DOHH2 (cell line): ENCODE data around the gene PIP5K1C.

ENCODE experiments used
- H3F3A ChIP-seq: fragments of 200-600 bp; sonication (generic), shearing (Covaris generic); 2 replicates; pipeline ENCODE4 v1.6.0; 2016; ENCODE audit warnings: antibody characterized with exemption, mild to moderate bottlenecking; ENCODE audit not compliant: control insufficient read depth, insufficient read depth
- H3K27ac ChIP-seq: fragments of 200-600 bp; sonication (generic); 2 replicates; pipeline ENCODE4 v1.5.1; 2014; ENCODE audit warnings: low read depth, mild to moderate bottlenecking, low read length, moderate library complexity
- H3K27me3 ChIP-seq: fragments of 200-600 bp; sonication (generic); 2 replicates; pipeline ENCODE4 v1.6.1; 2014; ENCODE audit warnings: mild to moderate bottlenecking, low read length, mixed read lengths; ENCODE audit not compliant: control insufficient read depth
- H3K36me3 ChIP-seq: fragments of 200-600 bp; sonication (generic); 2 replicates; pipeline ENCODE4 v1.6.1; 2014; ENCODE audit warnings: mild to moderate bottlenecking, low read length, moderate library complexity, mixed read lengths; ENCODE audit not compliant: control insufficient read depth
- H3K4me1 ChIP-seq: fragments of 200-600 bp; sonication (generic); 2 replicates; pipeline ENCODE4 v1.6.1; 2014; ENCODE audit warnings: mild to moderate bottlenecking, low read length, mixed read lengths; ENCODE audit not compliant: control insufficient read depth
- H3K4me2 ChIP-seq: fragments of 200-600 bp; sonication (generic); 2 replicates; pipeline ENCODE4 v1.6.0; 2014; ENCODE audit warnings: mild to moderate bottlenecking, low read length, moderate library complexity
- H3K4me3 ChIP-seq: fragments of 200-600 bp; sonication (generic); 2 replicates; pipeline ENCODE4 v1.5.1; 2014; ENCODE audit warnings: mild to moderate bottlenecking, low read length, mixed read lengths
- H3K79me2 ChIP-seq: fragments of 200-600 bp; sonication (generic); 2 replicates; pipeline ENCODE4 v1.6.1; 2014; ENCODE audit warnings: mild to moderate bottlenecking, low read length, mixed read lengths; ENCODE audit not compliant: control insufficient read depth
- H3K9me2 ChIP-seq: fragments of 200-600 bp; sonication (generic); replicated peaks from 2 replicates; pipeline ENCODE4 v1.6.1; 2014; ENCODE audit warnings: mild to moderate bottlenecking, low read length, mixed read lengths; ENCODE audit not compliant: control insufficient read depth
- H3K9me3 ChIP-seq: fragments of 200-600 bp; sonication (generic); 2 replicates; pipeline ENCODE4 v1.6.1; 2014; ENCODE audit warnings: antibody characterized with exemption, low read length, mixed read lengths; ENCODE audit not compliant: control insufficient read depth, insufficient read depth
- H4K20me1 ChIP-seq: fragments of 200-600 bp; sonication (generic); 2 replicates; pipeline ENCODE4 v1.6.0; 2014; ENCODE audit warnings: low read depth, mild to moderate bottlenecking, antibody characterized with exemption, low read length, moderate library complexity; ENCODE audit not compliant: control insufficient read depth, insufficient read depth
- CTCF ChIP-seq: fragments of 200-600 bp; sonication (generic); IDR thresholded peaks from one replicate; pipeline ENCODE4 v1.5.1; 2014; ENCODE audit warnings: antibody characterized with exemption, mild to moderate bottlenecking, low read depth, low read length; ENCODE audit not compliant: poor library complexity, severe bottlenecking
- EZH2phosphoT487 ChIP-seq: fragments of 200-600 bp; sonication (generic); IDR thresholded peaks from 2 replicates; pipeline ENCODE4 v1.6.1; 2017; ENCODE audit warnings: borderline replicate concordance, mild to moderate bottlenecking, antibody characterized with exemption, low read length, moderate library complexity, mixed read lengths

The PIP5K1C gene

GRCh38 chr19:3687774-3688706 lies 12.2 kb downstream of the PIP5K1C start:
- H3K79me2 ChIP-seq = peaks cover 12% of the 10 kb centered on the region
- no peaks in the 10 kb centered on the region for H3K9me3 ChIP-seq
- no peaks in the 10 kb centered on the region for H3K36me3 ChIP-seq
- peaks cover 38% of the 10 kb centered on the region for H3K4me1 ChIP-seq
- H3K4me3 ChIP-seq = peak overlapping the region; percentile 50
- H3K4me2 ChIP-seq = peak overlapping the region; percentile 65
- H3K27me3 ChIP-seq = peaks cover 6% of the 10 kb centered on the region
- H3K9me2 ChIP-seq = no peaks in the 10 kb centered on the region
- no peak overlapping the region for H3K27ac ChIP-seq
- peaks cover 28% of the 10 kb centered on the region for H4K20me1 ChIP-seq
- TF ChIP-seq EZH2phosphoT487 (no peak), CTCF (no peak)
- H3F3A ChIP-seq = peaks cover 7% of the 10 kb centered on the region; the same call in 1 of the 2 replicates

DNA sequence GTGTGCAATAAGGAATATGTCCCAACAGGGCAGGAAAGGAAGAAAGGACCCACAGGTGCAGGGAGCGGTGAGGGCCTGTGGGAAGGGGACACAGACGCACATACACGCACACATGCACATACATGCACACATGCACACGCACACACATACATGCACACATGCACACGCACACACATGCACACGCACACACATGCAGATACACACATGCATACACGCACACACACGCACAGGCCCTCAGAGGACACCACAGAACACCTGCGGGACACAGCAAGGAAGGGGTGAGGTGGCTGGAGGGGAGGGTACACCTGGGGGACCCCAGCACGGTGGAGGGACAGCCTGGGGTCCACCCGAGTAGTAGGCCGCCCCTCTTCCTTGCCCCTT lies 12.9 kb downstream of the PIP5K1C start:
- no peaks in the 10 kb centered on the region for H3K9me2 ChIP-seq
- H3K79me2 ChIP-seq = peaks cover 12% of the 10 kb centered on the region
- H3K4me1 ChIP-seq = peaks cover 40% of the 10 kb centered on the region
- H3F3A ChIP-seq = peaks cover 7% of the 10 kb centered on the region; the same call in 1 of the 2 replicates
- no peaks in the 10 kb centered on the region for H3K36me3 ChIP-seq
- no peak for TF ChIP-seq EZH2phosphoT487
- no peak for TF ChIP-seq CTCF
- no peak overlapping the region for H3K27ac ChIP-seq
- no peaks in the 10 kb centered on the region for H3K9me3 ChIP-seq
- H4K20me1 ChIP-seq = peaks cover 28% of the 10 kb centered on the region
- peaks cover 6% of the 10 kb centered on the region for H3K27me3 ChIP-seq
- H3K4me2 ChIP-seq = peak overlapping the region; percentile 65
- H3K4me3 ChIP-seq = peak overlapping the region; percentile 50

- Histone ChIP-seq H4K20me1 (peaks cover 30% of the 10 kb centered on the region), H3K9me3 (no peaks in the 10 kb centered on the region), H3F3A (peaks cover 7% of the 10 kb centered on the region; the same call in 1 of the 2 replicates), H3K27me3 (peaks cover 6% of the 10 kb centered on the region), H3K4me1 (peaks cover 40% of the 10 kb centered on the region), H3K9me2 (no peaks in the 10 kb centered on the region), H3K27ac (no peak overlapping the region), H3K79me2 (peaks cover 12% of the 10 kb centered on the region), H3K4me2 (peak overlapping the region; percentile 76), H3K4me3 (peak overlapping the region; percentile 56; the same call in 1 of the 2 replicates), H3K36me3 (no peaks in the 10 kb centered on the region)
- TF ChIP-seq CTCF (peak; percentile 65), EZH2phosphoT487 (no peak)
These were observed 15.4 kb downstream of the PIP5K1C start for GRCh38 chr19:3684817-3685410.
